GM19351 (cell line): ENCODE measurements around the gene CYTH2.
"Not testable (repeated sequence)": the region's sequence is repeated elsewhere in the genome, so short reads cannot be mapped to it uniquely, and the experiment has no call there.

ENCODE experiments used
- ATAC-seq: cut with Tn5 transposase; IDR thresholded peaks from one replicate; pipeline ENCODE4 v1.9.1; 2021; ENCODE audit warnings: mild to moderate bottlenecking, moderate library complexity; ENCODE audit not compliant: unreplicated experiment

The CYTH2 gene

GRCh38 chr19:48511321-48511731, 42.2 kb downstream of the CYTH2 start:
- no peak for ATAC-seq

GRCh38 chr19:48511800-48512503, 42.8 kb downstream of the CYTH2 start, which contains the start of gene LMTK3:
Gene LMTK3, minus strand, starts transcription at chr19:48511835. Its CDS starts 259 bp downstream, at chr19:48511576.
- no peak for ATAC-seq

- no peak for ATAC-seq
Observed at GRCh38 chr19:48512504-48513288, 43.5 kb downstream of the CYTH2 start.

GRCh38 chr19:48513289-48514122, 44.3 kb downstream of the CYTH2 start:
- no peak for ATAC-seq

- no peak for ATAC-seq
Observed at GRCh38 chr19:48514123-48514458, 44.9 kb downstream of the CYTH2 start.

GRCh38 chr19:48516536-48516935, 47.4 kb downstream of the CYTH2 start:
- ATAC-seq = no peak

GRCh38 chr19:48518207-48518606, 49.0 kb downstream of the CYTH2 start:
- no peak for ATAC-seq

- not testable (repeated sequence) for ATAC-seq
Observed at GRCh38 chr19:48519426-48519825, 50.3 kb downstream of the CYTH2 start.

- no peak for ATAC-seq
Observed at GRCh38 chr19:48520134-48520533, 51.0 kb downstream of the CYTH2 start.

GRCh38 chr19:48524221-48524620, 55.1 kb downstream of the CYTH2 start:
- no peak for ATAC-seq

GRCh38 chr19:48524732-48525131, 55.6 kb downstream of the CYTH2 start:
- no peak for ATAC-seq

GRCh38 chr19:48529156-48529555, 60.0 kb downstream of the CYTH2 start:
- no peak for ATAC-seq

- ATAC-seq = no peak
Observed at GRCh38 chr19:48530066-48530720, 61.0 kb downstream of the CYTH2 start.

- no peak for ATAC-seq
Observed at GRCh38 chr19:48530770-48531169, 61.6 kb downstream of the CYTH2 start.
